Adrenal gland (tissue), 5 donors: ENCODE measurements around the gene OR1D5.

Source experiments
- POLR2A ChIP-seq, 2 donors: fragments of 450-650 bp; IDR thresholded peaks; one replicate each; pipeline ENCODE4 v1.6.1; 2017; ENCODE audit warnings: antibody characterized with exemption in 2 of 2, mild to moderate bottlenecking in 2 of 2, moderate library complexity in 1 of 2
- TF ChIP-seq, protein P1 (sequence below), 6 experiments: fragments of 450-650 bp in 4 of 6; fragments of 200-600 bp in 2 of 6; sonication (generic) in 1 of 6; IDR thresholded peaks; 1 replicate in 5 of 6; 2 replicates in 1 of 6; pipeline versions ENCODE4 v1.5.1 to v1.8.0; 2016 to 2021; ENCODE audit warnings: antibody characterized with exemption in 6 of 6, mild to moderate bottlenecking in 2 of 6, moderate library complexity in 1 of 6
- donor health status: DM: no; HTN: no; CAD: no.

DNA sequence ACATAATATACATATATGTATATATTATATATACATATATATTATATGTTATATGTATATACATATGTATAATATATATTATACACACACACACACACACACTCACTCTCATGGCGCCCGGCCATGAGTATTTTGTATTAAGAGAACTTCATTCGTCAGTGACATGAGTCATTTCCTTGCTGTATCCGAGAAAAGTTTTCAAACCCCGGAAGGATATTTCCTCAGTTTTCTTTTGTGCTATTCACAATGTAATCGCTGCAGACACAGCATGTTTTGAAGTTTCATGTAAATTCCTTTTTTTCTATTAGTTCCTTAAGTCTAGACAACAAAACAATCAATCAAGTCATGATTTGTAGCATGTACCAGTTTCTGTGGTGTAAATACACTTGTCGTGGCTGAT lies 33.3 kb downstream of the OR1D5 start:
- TF ChIP-seq POLR2A (IDR thresholded peaks at IDR 0.05): no peak
- TF ChIP-seq, protein P1, sequence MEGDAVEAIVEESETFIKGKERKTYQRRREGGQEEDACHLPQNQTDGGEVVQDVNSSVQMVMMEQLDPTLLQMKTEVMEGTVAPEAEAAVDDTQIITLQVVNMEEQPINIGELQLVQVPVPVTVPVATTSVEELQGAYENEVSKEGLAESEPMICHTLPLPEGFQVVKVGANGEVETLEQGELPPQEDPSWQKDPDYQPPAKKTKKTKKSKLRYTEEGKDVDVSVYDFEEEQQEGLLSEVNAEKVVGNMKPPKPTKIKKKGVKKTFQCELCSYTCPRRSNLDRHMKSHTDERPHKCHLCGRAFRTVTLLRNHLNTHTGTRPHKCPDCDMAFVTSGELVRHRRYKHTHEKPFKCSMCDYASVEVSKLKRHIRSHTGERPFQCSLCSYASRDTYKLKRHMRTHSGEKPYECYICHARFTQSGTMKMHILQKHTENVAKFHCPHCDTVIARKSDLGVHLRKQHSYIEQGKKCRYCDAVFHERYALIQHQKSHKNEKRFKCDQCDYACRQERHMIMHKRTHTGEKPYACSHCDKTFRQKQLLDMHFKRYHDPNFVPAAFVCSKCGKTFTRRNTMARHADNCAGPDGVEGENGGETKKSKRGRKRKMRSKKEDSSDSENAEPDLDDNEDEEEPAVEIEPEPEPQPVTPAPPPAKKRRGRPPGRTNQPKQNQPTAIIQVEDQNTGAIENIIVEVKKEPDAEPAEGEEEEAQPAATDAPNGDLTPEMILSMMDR (IDR thresholded peaks at IDR 0.05): no peak
